H1 (cell line): Measurements from ENCODE around the gene PRKAR1B. TPM values are rescaled to one million over a fixed set of nuclear protein-coding genes. Genes with fewer than 3 reads are reported as not detected.

ENCODE experiments used
- CBX5 ChIP-seq: fragments of 300-800, 300-1000 bp; sonication (generic); IDR thresholded peaks from 2 replicates; pipeline ENCODE4 v1.7.1; 2016; ENCODE audit warnings: antibody characterized with exemption, low read length, low read depth
- CHD1 ChIP-seq: IDR thresholded peaks from 2 replicates; pipeline ENCODE4 v1.6.1; 2012; ENCODE audit warnings: low read depth, low read length, improper control_type of control experiment
- GABPA ChIP-seq: IDR thresholded peaks from 2 replicates; pipeline ENCODE4 v1.6.1; 2011; ENCODE audit warnings: mild to moderate bottlenecking, low read length, moderate library complexity, borderline replicate concordance; ENCODE audit not compliant: insufficient read depth
- KDM1A ChIP-seq: fragments of 200-600, 300-600 bp; sonication (generic); IDR thresholded peaks from 2 replicates; pipeline ENCODE4 v1.7.1; 2016; ENCODE audit warnings: mild to moderate bottlenecking, low read length, borderline replicate concordance
- RAD21 ChIP-seq, 2 experiments: IDR thresholded peaks in 1 of 2; conservative IDR thresholded peaks in 1 of 2; 2 replicates each; pipeline ENCODE4 v1.6.1; 2011; ENCODE audit warnings: low read depth in 2 of 2, low read length in 2 of 2, improper control_type of control experiment in 1 of 2, inconsistent platforms in 1 of 2, mild to moderate bottlenecking in 1 of 2, moderate library complexity in 1 of 2
- RBBP5 ChIP-seq: IDR thresholded peaks from 2 replicates; pipeline ENCODE4 v1.7.1; 2012; ENCODE audit warnings: low read depth, mild to moderate bottlenecking, inconsistent platforms, low read length, moderate library complexity, borderline replicate concordance
- TEAD4 ChIP-seq: IDR thresholded peaks from 2 replicates; pipeline ENCODE4 v1.6.1; 2012; ENCODE audit warnings: low read depth, low read length, inconsistent platforms, mixed read lengths
- polyA plus RNA-seq, 7 experiments: library from polyadenylated mRNA; depleted of rRNA in 3 of 7; stranded (reverse) in 5 of 7; unstranded in 2 of 7; fragments of >200 nt in 5 of 7; fragments of 200-250 nt in 2 of 7; gene quantifications; 1 replicate in 5 of 7; 2 replicates in 1 of 7; 4 replicates in 1 of 7; pipeline versions ENCODE4 v1.2.1 to v1.2.3, GENCODE V29; 2011 to 2013; ENCODE audit warnings: missing spikeins in 2 of 7, mixed read lengths in 2 of 7
- total RNA-seq: library from RNA; stranded (reverse); fragmentation: NEBNext Ultra II Directional; extraction: Animal tissue kit (Norgen Biotek cat#: 25700); gene quantifications from 2 replicates; pipeline ENCODE4 v1.2.1, GENCODE V29; 2021
- TF ChIP-seq, protein P1 (sequence below): fragments of 300-600 bp; sonication (generic); IDR thresholded peaks from 2 replicates; pipeline ENCODE4 v1.7.1; 2012; ENCODE audit warnings: low read length, moderate library complexity, mild to moderate bottlenecking, inconsistent platforms; ENCODE audit not compliant: insufficient replicate concordance
- TF ChIP-seq, protein P2 (sequence below), 3 experiments: IDR thresholded peaks; 1 replicate in 2 of 3; 2 replicates in 1 of 3; pipeline versions ENCODE4 v1.5.1 to v1.6.1; 2011; ENCODE audit warnings: low read length in 3 of 3, mild to moderate bottlenecking in 3 of 3, inconsistent platforms in 2 of 3, low read depth in 1 of 3, moderate library complexity in 1 of 3; ENCODE audit not compliant: insufficient read depth in 1 of 3; ENCODE audit errors: control extremely low read depth in 1 of 3

The PRKAR1B gene
- total and polyA plus RNA-seq, 2 of the 8 experiments (the other 6 are each of a cell fraction or from before 2014, with no cell fraction given), result 12.3 to 55.7 TPM

DNA sequence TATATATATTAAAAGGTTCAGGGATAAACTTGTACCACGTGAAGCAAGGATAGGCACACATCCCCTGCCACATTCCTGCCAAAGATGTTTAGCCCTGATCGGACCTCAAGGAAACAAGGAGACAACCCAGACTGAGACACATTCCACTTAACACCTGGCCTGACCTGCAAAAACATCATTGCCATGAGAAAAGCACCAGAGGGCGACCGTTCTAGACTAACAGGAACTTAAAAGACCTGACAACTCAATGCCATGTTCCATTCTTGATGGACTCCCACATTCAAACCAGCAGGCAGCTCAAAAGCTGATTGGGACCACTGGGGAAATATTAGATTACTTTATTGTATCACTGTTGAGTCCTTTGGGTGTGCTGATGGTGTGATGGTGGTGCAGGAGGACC is 199.4 kb downstream of the PRKAR1B start (continued):
- TF ChIP-seq, protein P1, sequence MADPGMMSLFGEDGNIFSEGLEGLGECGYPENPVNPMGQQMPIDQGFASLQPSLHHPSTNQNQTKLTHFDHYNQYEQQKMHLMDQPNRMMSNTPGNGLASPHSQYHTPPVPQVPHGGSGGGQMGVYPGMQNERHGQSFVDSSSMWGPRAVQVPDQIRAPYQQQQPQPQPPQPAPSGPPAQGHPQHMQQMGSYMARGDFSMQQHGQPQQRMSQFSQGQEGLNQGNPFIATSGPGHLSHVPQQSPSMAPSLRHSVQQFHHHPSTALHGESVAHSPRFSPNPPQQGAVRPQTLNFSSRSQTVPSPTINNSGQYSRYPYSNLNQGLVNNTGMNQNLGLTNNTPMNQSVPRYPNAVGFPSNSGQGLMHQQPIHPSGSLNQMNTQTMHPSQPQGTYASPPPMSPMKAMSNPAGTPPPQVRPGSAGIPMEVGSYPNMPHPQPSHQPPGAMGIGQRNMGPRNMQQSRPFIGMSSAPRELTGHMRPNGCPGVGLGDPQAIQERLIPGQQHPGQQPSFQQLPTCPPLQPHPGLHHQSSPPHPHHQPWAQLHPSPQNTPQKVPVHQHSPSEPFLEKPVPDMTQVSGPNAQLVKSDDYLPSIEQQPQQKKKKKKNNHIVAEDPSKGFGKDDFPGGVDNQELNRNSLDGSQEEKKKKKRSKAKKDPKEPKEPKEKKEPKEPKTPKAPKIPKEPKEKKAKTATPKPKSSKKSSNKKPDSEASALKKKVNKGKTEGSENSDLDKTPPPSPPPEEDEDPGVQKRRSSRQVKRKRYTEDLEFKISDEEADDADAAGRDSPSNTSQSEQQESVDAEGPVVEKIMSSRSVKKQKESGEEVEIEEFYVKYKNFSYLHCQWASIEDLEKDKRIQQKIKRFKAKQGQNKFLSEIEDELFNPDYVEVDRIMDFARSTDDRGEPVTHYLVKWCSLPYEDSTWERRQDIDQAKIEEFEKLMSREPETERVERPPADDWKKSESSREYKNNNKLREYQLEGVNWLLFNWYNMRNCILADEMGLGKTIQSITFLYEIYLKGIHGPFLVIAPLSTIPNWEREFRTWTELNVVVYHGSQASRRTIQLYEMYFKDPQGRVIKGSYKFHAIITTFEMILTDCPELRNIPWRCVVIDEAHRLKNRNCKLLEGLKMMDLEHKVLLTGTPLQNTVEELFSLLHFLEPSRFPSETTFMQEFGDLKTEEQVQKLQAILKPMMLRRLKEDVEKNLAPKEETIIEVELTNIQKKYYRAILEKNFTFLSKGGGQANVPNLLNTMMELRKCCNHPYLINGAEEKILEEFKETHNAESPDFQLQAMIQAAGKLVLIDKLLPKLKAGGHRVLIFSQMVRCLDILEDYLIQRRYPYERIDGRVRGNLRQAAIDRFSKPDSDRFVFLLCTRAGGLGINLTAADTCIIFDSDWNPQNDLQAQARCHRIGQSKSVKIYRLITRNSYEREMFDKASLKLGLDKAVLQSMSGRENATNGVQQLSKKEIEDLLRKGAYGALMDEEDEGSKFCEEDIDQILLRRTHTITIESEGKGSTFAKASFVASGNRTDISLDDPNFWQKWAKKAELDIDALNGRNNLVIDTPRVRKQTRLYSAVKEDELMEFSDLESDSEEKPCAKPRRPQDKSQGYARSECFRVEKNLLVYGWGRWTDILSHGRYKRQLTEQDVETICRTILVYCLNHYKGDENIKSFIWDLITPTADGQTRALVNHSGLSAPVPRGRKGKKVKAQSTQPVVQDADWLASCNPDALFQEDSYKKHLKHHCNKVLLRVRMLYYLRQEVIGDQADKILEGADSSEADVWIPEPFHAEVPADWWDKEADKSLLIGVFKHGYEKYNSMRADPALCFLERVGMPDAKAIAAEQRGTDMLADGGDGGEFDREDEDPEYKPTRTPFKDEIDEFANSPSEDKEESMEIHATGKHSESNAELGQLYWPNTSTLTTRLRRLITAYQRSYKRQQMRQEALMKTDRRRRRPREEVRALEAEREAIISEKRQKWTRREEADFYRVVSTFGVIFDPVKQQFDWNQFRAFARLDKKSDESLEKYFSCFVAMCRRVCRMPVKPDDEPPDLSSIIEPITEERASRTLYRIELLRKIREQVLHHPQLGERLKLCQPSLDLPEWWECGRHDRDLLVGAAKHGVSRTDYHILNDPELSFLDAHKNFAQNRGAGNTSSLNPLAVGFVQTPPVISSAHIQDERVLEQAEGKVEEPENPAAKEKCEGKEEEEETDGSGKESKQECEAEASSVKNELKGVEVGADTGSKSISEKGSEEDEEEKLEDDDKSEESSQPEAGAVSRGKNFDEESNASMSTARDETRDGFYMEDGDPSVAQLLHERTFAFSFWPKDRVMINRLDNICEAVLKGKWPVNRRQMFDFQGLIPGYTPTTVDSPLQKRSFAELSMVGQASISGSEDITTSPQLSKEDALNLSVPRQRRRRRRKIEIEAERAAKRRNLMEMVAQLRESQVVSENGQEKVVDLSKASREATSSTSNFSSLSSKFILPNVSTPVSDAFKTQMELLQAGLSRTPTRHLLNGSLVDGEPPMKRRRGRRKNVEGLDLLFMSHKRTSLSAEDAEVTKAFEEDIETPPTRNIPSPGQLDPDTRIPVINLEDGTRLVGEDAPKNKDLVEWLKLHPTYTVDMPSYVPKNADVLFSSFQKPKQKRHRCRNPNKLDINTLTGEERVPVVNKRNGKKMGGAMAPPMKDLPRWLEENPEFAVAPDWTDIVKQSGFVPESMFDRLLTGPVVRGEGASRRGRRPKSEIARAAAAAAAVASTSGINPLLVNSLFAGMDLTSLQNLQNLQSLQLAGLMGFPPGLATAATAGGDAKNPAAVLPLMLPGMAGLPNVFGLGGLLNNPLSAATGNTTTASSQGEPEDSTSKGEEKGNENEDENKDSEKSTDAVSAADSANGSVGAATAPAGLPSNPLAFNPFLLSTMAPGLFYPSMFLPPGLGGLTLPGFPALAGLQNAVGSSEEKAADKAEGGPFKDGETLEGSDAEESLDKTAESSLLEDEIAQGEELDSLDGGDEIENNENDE, result no peak
- TF ChIP-seq, protein P2, sequence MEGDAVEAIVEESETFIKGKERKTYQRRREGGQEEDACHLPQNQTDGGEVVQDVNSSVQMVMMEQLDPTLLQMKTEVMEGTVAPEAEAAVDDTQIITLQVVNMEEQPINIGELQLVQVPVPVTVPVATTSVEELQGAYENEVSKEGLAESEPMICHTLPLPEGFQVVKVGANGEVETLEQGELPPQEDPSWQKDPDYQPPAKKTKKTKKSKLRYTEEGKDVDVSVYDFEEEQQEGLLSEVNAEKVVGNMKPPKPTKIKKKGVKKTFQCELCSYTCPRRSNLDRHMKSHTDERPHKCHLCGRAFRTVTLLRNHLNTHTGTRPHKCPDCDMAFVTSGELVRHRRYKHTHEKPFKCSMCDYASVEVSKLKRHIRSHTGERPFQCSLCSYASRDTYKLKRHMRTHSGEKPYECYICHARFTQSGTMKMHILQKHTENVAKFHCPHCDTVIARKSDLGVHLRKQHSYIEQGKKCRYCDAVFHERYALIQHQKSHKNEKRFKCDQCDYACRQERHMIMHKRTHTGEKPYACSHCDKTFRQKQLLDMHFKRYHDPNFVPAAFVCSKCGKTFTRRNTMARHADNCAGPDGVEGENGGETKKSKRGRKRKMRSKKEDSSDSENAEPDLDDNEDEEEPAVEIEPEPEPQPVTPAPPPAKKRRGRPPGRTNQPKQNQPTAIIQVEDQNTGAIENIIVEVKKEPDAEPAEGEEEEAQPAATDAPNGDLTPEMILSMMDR (IDR thresholded peaks at IDR 0.05; ENCODE audit: control extremely low read depth in 1 of 3, insufficient read depth in 1 of 3, low read depth in 1 of 3, low read length in 3 of 3), result no peak
- TF ChIP-seq TEAD4 (no peak), KDM1A (no peak), RBBP5 (no peak), CHD1 (no peak), RAD21 (IDR thresholded peaks at IDR 0.05 in 1 of 2, conservative IDR thresholded peaks at IDR 0.05 in 1 of 2; ENCODE audit: low read depth in 2 of 2, low read length in 2 of 2) (no peak), CBX5 (no peak), GABPA (no peak)
